ENCODE results near the gene MT1M.
"Not testable (repeated sequence)": the region's sequence is repeated elsewhere in the genome, so short reads cannot be mapped to it uniquely, and the experiment has no call there.

Gene MT1M

DNA sequence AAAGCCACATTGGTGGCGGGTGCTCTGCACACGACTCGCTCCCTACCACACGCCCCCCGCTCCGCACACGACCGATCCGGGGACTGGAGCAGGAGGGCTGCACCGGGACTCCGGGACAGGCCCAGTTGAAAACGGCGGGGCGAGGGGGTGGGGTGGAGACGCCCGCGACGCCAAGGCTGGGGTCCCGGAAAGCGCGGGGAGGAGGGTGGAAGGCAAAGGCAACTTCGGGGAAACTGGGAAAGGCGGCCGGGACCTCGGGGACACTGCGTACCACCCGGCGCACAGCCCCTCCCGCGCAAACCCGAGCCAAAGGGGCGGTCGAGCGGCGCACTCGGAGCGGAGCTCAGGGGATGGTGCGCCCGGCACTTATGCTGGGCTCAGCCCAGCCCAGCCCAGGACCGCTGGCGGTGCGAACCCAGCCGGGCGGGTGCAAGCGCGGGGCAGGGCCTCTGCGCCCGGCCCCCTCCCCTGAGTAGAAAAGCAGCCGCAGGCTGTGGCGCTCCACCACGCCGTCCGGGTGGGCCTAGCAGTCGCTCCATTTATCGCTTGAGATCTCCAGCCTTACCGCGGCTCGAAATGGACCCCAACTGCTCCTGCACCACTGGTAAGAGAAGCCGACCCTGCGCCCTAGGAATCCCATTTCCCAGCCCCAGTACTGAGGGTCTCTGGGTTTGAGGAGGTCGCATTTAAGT lies at the start of gene MT1M:
Gene MT1M (plus strand): TSS at position 504 of the 692 bp plus-strand sequence. CDS start 73 bp downstream, at position 577.
- DNase-seq, result no peak

DNA sequence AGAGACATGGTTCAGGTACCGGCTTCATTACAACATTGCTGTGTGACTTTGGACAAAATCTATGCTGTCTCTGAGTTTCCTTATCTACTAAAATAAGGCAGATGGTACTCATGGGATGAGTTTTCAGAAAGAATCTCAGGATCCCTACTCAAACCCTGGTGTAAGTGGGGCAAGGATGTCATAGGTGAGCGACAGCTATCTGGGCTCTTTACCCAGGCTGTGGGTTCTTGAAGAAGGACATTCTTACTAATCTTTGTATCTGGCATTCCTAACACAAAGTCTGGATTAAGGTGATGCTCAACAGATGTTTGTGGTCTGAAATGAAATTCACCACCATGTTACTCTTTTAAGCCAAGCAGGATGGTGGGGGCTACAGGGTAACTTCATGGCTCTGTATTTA lies 49.5 kb upstream of the MT1M start:
- not testable (repeated sequence) for DNase-seq

DNA sequence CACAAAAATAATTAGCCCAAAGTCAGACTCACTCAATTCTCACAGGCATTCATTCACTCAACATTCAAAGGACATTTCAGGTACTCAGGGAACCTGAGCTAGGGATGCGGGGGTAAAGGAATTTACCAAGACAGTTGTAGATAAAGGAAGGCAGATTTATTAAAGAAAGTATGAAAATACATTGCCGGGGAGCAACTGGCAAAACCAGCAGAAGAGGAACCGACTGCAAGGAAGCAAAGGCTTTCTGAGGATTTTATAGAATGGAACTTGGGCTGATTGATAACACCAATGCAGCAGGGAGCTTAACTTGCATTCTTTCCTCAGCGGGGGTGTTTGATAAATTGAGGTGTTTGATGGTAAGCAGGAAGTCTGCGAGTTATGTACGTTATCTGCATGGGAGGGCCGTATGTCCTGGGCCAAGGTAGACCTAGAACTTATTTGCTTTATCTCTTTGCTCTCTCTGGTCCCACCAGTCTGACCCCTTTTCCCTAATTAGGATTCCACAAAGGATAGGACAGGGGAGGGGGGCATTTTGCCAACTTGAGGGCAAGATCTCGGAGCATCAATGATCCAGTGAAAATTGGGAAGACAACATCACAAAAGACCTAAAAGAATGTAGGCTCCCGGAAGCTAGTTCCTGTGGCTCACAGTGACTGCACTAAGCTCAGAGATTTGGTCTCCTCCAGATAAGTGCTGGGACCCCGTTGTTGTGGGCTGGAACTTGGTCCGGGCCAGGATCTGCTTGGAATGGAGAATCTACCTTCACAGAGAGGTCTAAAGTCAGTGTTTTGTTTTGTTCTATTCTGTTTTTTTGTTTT lies 48.9 kb upstream of the MT1M start:
- no peak for DNase-seq

DNA sequence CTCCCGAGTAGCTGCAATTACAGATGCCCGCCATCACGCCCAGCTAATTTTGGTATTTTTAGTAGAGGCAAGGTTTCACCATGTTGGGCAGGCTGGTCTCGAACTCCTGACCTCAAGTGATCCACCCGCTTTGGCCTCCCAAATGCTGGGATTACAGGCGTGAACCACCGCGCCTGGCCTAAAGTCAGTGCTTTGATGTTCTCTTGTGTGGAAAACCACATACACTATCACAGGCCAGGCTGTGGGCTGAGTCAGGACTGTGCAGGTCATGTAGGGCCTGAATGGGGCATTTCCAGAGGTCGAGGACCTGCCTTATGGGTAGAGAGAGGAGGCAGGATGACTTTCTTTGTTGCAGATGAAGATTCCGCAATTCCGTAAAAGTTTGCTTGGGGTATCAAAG lies 48.2 kb upstream of the MT1M start:
- no peak for DNase-seq

DNA sequence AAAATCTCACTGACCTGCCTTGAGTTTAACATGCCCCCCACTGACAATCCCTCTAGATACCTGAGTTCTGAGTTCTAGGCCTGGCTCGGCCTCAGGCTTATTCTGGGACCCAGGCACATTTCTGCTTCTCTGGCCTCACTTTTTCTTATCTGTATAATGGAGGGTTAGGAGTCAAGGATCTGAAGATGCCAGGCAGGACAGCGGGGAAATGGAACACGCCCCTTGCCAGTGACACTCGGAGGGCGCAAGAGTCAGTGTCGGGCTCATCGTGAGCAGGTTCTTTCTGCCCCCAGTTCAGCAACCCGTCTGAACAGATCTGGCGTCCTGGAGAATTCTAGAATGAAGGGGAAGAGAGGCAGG lies 43.7 kb upstream of the MT1M start:
- DNase-seq, result no peak

DNA sequence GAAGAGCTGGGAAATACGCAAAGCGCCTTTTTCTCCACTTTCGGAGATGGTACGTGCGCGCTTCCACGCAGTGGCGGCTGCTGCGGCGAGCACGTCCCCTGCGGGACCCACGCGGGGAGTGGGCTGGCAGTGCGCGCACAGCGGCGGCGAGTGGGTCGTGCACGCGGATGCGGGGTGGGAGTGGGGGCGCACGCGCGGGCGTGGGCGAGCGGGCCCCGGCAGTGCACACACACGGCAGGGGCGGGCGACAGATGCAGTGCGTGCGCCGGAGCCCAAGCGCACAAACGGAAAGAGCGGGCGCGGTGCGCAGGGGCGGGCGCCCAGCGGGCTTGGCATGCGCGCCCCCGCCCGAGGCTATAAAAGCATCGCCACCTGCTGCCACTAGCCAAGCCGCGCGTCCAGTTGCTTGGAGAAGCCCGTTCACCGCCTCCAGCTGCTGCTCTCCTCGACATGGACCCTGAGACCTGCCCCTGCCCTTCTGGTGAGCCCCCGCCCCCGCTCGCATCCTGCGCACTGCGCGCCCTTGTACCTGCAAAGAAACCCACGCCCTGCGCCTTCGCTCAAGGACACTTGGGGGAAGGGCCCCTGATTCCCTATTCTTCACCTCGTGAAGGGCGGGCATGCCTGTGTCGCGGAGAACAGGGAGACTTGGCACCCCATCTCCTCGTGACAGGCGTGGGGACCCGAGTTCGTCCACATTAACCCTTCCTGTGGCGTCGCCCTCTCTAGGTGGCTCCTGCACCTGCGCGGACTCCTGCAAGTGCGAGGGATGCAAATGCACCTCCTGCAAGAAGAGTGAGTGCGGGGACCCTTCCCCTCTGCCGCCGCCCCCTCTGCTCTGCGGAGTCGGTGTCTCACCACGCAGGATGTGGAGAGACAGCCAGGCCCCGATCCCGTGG lies 43.1 kb upstream of the MT1M start, which contains the start of gene MT3:
Gene MT3 (plus strand): TSS at position 388 of the 899 bp plus-strand sequence. CDS start 63 bp downstream, at position 451.
- DNase-seq, result no peak

DNA sequence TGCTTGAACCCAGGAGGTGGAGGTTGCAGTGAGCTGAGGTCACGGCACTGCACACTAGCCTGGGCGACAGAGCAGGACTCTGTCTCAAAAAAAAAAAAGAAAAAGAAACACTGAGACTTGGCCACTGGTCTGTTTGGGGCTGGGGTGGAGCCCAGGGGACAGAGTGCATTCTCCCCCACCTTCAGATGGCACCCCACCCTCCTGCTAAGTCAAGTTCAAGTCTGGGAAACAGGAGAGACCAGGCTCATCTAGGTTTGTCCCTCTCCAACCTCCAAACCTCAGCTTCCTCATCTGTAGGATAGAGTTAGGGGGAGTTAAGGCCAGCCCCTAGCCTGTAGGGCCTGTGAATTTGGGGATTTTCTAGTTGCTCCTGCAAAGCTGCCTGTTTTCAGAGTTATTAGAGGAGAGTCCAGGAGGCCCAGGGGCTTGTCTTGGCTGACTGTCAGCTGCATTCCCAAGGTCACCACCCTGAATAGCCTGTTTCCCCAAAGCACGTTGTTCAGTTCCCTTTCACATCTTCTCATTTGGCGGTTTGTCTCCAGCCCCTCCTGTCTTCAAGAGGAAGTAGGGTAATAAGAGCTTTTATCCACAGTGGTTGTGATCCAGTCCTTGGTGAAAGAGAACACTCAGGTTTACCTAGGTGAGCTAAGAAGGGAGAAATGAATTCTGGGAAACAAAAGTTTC lies 40.9 kb upstream of the MT1M start:
- no peak for DNase-seq

DNA sequence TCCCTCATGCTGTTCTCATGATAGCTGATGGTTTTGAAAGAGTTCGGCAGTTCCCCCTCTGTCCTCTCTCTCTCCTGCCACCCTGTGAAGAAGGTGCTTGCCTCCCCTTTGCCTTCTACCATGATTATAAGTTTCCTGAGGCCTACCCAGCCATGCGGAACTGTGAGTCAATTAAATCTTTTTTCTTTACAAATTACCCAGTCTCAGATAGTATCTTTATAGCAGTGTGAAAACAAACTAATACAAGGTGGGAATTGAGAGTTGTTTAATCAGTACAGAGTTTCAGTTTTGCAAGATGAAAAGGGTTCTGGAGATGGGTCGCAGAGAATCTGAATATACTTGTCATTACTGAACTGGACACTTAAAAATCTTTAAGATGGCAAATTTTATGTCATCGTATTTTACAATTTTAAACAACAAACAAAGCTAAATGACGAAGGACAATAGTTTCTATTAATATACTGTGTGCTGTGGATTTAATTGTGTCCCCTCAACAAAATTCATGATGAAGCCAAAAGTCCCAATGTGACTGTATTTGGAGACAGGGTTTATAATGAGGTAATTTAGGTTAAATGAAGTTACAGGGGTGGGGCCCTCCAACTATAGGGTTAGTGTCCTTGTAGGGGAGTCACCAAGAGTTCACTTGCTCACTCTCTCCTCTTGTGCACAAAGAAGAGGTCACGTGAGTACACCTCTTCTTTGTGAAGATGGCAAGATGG lies 38.7 kb upstream of the MT1M start:
- no peak for DNase-seq

DNA sequence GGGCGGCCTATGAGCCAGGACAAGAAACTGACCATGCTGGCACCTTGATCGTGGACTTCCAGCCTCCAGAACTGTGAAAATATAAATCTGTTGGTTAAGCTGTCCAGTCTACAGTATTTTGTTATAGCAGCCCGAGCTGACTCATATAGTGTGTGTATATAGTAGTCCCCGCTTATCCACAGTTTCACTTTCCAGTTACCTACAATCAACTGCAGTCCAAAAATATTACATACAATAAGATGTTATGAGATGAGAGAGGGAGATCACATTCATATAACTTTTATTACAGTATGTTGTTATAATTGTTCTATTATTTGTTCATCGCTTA lies 38.2 kb upstream of the MT1M start:
- no peak for DNase-seq

DNA sequence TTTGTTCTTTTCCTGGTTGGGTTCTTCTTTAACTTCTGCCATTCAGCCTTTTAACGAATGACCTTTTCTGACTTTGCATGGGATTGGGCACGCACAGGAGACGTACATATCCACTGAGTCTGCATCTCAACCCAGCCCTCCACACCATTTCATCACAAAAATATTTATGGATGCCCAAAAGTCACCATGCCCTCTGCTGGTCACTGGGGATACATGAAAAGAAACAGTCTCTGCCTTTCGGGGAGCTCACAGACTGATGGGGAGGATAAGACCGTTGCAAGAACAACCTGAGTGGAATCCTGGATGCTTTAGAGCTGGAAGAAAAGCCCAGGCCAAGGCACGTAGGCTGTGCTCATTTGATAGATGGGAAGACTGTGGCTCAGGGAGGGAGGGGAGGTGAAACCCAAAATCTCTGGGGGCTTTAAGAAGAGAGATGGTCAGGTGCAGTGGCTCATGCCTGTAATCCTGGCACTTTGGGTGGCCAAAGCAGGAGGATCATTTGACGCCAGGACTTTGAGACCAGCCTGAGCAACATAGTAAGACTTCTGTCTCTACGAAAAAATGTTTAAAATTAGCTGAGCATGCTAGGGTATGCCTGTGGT lies 32.0 kb upstream of the MT1M start:
- DNase-seq, result no peak

DNA sequence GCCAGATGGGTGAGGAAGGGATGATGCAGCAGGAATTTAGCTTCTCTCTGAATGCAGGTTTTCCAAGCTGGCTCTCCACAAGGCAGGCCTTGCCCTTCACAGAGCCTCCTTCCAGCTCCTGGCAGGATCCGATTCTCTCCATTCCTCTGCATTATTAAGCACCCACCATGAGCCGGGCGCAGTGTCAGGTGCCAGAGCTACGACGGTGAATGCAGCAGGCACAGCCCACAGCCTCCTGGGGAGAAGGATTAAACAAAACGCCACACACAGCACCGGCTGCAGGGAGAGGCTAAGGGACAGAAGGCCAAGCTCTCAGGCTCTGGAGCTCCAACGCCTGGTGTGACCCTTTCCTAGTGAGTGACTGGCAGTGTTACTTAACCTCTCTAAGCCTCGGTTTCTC lies 31.1 kb upstream of the MT1M start:
- no peak for DNase-seq

DNA sequence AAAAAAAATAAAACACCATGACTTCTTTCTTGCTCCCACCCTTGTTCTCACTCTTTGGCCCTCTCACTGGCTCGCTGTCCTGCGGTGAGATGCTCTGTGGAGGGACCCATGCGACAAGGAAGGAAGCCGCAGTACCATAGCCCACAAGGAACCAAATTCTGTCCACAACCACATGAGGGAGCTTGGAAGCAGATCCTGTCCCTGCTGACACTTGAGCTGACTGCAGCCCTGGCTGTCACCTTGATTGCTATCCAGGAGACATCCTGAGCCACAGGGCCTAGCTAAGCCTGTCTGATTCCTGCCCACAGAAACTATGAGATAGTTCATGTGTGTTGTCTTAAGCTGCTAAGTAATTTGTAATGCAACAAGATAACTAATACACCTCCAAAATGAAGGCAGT lies 28.9 kb upstream of the MT1M start:
- no peak for DNase-seq

DNA sequence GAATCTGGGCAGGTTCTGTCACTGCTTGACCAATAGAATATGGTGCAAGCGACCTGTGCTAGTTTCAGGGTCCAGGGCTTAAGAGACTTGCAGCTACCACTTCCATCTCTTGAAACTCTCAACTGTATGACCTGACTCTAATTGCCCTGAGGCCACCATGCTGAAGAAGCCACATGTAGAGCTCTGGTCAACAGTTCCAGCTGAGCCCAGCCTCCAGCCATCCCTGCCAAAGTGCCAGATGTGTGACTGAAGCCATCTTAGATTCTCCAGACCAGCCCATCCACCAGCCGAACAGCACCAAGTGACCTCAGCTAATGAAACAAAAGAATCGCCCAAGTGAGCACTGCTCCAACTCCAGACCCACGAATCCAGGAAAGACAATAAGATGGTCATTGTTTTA lies 27.5 kb upstream of the MT1M start:
- no peak for DNase-seq

DNA sequence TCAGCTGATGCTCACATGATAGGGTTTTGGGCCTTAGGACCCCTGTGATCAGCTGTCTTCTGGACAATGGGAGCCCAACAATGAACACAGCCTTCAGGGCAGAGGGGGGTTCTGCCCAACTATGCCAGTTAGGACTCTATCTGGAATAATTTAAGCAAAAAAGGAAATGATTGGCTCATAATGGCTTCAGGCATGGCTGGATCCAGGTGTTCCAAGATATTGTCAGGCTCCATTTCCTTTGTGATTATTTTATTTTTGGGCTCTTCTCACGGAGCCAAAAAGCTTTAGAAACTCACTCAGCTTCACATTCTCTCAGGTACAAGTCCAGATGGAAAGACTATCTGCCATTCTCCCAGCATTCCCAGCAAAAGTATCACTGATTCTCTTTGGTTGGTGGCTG lies 27.0 kb upstream of the MT1M start:
- DNase-seq, result no peak

DNA sequence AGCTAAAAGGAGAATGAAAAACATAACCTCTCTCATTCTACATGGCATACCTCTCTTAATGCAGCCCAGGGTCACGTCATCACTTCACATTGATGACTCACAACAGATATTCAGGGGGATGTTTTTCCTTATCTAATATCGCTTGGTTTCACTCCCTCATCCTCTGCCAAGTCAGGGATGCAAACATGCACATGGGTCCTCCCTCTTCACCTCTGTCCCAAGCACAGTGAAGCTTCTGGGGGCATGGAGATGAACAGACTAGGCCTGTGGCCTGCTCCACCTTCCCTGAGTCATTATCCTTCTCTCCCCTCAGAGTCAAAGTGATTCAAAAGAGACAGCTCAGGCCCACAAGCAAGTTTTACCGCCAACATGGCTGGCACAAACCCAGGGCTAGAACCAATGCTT lies 26.4 kb upstream of the MT1M start:
- DNase-seq, result no peak

DNA sequence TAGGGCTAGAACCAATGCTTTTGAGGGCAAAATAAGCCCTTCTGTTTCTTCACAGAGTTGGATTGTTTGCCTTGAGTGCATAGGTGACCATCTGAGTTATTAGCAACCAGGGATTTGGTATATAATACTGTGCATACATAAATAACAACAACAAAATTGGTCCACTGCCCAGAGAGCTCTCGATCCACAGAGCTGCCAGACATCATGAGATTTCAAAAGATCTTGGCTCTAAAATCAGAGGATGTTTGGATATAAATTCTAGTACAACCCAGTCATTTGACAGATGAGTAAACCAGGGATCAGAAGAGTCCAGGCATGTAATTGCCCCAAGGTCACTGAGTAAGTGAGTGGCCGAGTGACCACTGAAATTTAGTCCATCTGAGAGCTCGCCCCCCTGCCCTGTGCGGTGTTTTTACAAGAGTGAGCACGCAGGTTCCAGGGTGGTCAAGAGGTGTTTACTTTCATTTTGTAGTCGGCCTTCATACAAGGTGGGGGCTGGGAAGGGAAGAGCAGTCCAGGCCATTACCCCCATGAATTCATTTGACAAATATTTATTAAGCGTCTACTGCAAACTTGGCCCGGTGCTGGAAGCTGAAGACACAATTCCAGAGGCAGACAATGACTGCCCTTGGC lies 25.9 kb upstream of the MT1M start:
- no peak for DNase-seq

DNA sequence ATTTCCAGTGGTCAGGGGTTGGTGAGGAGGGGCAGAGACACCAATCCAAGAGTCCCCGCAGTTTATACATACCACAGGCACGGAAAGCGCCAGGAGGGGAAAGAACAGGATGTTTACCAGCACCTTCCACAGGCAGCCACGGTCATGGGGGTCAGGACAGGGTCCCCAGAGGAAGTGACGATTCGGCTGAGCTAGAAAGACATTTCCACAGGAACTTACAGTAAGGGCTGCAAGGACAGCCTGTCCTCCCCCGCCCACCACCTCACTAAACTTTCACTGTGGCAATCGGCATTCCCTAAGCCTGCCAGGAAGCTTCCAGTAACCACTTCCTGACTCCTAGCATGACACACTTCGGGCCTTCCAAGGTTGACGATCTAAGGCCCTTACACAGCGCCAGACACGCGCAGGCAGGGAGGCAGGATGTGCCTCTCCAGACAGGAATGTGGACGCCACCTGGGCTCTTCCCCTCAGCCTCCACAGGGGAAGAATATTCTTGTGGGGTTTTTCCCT lies 25.3 kb upstream of the MT1M start:
- DNase-seq, result no peak

DNA sequence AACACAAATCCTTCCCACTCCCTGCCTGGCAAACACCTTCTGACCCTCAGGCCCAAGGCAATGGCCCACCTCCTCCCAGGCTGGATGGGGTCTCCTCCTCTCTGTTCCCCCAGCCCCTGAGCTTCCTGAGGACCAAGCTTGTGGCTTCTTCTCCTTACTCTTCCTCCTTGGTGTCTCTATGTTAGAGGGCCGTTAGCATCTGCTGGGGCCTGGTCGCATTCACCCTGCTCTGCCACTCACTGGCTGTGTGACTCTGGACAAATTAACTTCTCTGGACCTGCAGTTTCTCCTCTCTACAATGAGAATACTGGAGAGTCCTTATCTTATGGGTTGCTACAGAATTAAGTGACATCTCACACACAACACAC lies 24.8 kb upstream of the MT1M start:
- DNase-seq, result no peak

DNA sequence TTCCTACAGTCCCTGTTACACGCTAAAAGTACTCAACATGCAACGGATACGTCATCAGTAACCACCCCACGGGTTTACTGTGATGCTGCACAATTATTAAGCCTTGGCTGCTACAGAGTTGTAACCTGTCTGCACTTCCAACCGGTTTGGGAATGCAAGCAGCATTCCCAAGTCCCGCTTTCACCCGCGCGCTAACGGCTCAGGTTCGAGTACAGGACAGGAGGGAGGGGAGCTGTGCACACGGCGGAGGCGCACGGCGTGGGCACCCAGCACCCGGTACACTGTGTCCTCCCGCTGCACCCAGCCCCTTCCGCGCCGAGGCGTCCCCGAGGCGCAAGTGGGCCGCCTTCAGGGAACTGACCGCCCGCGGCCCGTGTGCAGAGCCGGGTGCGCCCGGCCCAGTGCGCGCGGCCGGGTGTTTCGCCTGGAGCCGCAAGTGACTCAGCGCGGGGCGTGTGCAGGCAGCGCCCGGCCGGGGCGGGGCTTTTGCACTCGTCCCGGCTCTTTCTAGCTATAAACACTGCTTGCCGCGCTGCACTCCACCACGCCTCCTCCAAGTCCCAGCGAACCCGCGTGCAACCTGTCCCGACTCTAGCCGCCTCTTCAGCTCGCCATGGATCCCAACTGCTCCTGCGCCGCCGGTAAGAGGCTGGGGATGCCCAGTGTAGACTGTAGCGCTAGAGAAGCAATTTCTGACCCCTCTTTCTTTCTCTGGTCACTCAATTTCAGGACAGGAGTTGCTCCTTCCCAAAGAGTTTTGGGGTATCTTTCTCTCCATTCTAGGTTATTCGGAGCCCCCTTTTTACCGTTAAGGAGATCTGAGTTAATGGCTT lies 24.2 kb upstream of the MT1M start, which contains the start of gene MT2A:
Gene MT2A (plus strand): TSS at position 542 of the 833 bp plus-strand sequence. CDS start 72 bp downstream, at position 614.
- DNase-seq, result peak; percentile 56

DNA sequence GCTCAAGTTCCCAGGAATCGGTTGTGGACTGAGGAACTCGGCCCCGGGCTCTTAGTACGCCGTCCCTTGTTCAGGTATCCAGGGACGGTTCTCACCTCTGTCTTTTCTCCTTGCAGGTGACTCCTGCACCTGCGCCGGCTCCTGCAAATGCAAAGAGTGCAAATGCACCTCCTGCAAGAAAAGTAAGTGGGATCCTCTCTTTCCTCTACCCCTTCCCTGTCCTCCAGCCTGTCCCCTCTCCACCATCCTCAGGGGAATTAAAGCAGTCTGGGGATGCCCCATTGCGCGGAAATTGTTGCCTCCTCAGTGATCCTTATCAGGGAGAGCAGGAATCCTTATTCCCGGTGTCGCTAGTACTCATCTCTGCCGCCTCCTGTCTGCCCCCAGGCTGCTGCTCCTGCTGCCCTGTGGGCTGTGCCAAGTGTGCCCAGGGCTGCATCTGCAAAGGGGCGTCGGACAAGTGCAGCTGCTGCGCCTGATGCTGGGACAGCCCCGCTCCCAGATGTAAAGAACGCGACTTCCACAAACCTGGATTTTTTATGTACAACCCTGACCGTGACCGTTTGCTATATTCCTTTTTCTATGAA lies 23.5 kb upstream of the MT1M start:
- DNase-seq, result no peak
